GM18867 (cell line): ENCODE results near the gene GABPB2.

ENCODE experiments used
- ATAC-seq: cut with Tn5 transposase; IDR thresholded peaks from one replicate; pipeline ENCODE4 v1.9.1; 2021; ENCODE audit warnings: mild to moderate bottlenecking, moderate library complexity; ENCODE audit not compliant: unreplicated experiment

Gene GABPB2

DNA sequence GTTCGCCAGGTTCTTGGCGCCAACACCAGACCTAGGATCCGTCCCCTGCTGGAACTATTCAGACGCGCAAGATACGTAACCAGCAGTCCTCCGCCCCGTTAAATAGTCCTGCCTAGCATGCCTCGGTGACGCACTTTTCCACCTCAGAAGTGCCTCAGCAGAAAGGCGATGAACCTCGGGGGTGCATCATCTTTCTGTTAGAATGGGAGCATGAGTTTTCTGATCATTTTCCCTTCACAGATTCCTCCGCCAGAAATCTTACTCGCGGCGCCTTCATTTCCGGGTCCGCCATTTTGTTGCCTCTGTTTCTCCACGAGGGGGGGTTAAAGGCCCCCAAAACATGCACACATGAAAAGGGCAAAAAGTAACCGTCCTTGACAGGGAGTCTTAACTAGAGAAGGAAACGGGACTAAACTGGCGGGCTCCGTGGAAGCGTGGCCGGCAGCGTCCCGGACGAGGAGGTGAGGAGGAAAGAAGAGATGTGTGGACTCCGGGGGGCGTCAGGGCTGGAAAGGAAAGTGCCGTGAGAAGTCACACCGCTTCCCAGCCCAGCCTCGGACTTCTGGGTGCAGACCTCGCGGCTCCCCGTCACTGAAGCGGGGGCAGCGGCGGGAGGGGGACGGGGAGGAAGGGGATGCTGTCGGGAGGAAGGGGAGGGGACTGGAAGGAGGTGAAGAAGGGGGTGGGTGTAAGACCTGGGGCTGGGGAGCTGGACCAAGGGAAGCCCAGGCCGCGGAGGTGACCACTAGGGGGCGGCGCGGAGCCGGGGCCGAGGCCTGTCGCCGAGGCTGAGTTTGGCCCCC, at the start of gene GABPB2:
GABPB2 (plus strand) TSS at position 288 of the 803 bp plus-strand sequence. CDS start 17,429 bp downstream, outside the sequence.
- peak; percentile 81 for ATAC-seq

- ATAC-seq = no peak
These were observed 45.9 kb upstream of the GABPB2 start for GRCh38 chr1:151024540-151025146.

- ATAC-seq = no peak
These were observed 44.1 kb upstream of the GABPB2 start for GRCh38 chr1:151026460-151026859.

GRCh38 chr1:151032164-151032563, 38.4 kb upstream of the GABPB2 start:
- ATAC-seq = no peak

DNA sequence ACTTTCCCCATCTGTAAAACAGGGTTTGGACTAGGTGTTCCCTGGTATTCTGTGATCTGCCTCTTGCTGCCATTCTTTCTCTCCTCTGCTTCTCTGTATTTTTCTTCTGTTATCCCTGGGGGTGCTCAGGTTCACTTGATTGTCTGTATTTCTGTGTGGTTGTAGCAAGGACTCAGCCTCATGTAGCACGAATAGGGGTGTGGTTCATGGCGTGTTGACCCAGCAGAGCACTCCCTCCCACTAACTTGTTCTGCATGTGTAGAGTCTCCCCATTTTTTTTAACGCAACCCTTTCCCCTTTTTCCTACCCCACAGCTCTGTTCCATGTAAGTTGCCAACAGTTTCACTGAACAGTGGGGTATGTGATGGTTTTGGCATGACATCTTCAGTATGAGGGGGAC, 35.4 kb upstream of the GABPB2 start:
- ATAC-seq = no peak

GRCh38 chr1:151036356-151036755, 34.2 kb upstream of the GABPB2 start, which contains the start of gene BNIPL:
TSS of gene BNIPL (plus strand) at chr1:151036586. CDS start at chr1:151036726, 140 bp downstream.
- ATAC-seq = no peak

- ATAC-seq = no peak
These were observed 33.5 kb upstream of the GABPB2 start for GRCh38 chr1:151037032-151037431.

GRCh38 chr1:151039521-151039920, 31.0 kb upstream of the GABPB2 start:
- ATAC-seq = no peak

GRCh38 chr1:151043163-151043562, 27.4 kb upstream of the GABPB2 start:
- no peak for ATAC-seq

- ATAC-seq = peak; percentile 44
These were observed 23.0 kb upstream of the GABPB2 start, which contains the start of gene C1orf56 for GRCh38 chr1:151047591-151047924. TSS of gene C1orf56 (plus strand) at chr1:151047751. CDS start at chr1:151047848, 97 bp downstream.

- peak; percentile 59 for ATAC-seq
These were observed 22.5 kb upstream of the GABPB2 start for GRCh38 chr1:151047925-151048644.

- ATAC-seq = no peak
These were observed 21.9 kb upstream of the GABPB2 start for GRCh38 chr1:151048645-151049032.

- ATAC-seq = no peak
These were observed 21.1 kb upstream of the GABPB2 start for GRCh38 chr1:151049458-151049857.

- ATAC-seq = no peak
These were observed 20.4 kb upstream of the GABPB2 start for GRCh38 chr1:151050051-151050688.

- no peak for ATAC-seq
These were observed 19.1 kb upstream of the GABPB2 start for GRCh38 chr1:151051356-151052009.

DNA sequence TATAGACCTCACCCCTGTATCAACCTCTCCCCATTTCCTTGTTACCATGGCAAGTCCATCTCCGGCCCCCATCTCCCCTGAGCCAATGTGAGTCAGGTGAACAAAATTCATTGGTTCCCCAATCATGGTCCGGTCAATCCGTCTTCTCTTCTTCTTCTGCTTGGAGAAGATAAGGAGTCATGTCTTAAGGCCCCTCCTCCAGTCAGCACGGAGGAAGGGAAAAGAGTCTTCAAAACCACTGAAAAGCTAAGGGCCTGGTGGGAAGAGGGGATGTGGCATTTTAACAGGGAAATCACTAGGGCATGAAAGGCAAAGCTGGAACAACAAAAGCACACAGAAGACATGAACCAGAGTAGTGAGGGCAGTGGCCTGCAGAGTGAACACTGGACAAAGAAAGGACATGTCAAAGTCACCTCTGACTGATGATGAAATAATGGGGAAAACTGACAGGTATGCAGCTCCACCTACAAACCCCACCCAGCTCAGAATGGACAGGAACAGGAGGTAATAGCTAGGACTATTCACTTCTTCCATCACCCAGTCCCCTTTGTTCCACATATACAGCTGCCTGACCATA, 15.5 kb upstream of the GABPB2 start:
- ATAC-seq = no peak

- no peak for ATAC-seq
These were observed 15.0 kb upstream of the GABPB2 start for GRCh38 chr1:151055581-151055980.

DNA sequence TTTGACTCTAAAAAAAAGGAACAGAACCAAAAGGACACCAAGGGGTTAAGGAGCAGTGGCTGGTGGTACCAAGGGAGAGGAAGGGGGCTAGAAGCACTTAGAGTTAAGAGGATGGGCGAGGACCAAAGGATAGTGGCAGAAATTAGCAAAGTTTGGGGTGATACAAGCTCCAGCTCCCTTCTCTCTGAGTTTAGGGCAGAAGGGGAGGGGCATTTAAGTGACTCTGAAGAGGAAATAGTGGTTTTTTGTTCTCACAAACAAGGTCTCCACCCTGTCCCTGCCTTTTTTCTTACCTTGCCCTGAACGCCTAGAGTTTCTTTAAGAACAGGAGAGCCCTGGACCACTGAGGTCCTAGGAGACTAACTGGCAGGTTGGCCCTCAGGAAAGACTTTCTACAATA, 14.4 kb upstream of the GABPB2 start:
- no peak for ATAC-seq

- ATAC-seq = no peak
These were observed 11.9 kb upstream of the GABPB2 start for GRCh38 chr1:151058692-151059091.
